Ovary (tissue), 3 donors: Measurements from ENCODE around the gene LARGE2.

Source experiments
- EP300 ChIP-seq: sonication (generic); formaldehyde crosslinking; IDR thresholded peaks from one replicate; pipeline ENCODE4 v1.6.1; 2017; ENCODE audit warnings: antibody characterized with exemption
- POLR2A ChIP-seq: fragments of 450-650 bp; IDR thresholded peaks from one replicate; pipeline ENCODE4 v1.6.1; 2017; ENCODE audit warnings: antibody characterized with exemption, mild to moderate bottlenecking, moderate library complexity
- TF ChIP-seq, protein P1 (sequence below), 3 donors: fragments of 450-650 bp in 2 of 3; fragments of 200-600 bp in 1 of 3; IDR thresholded peaks; one replicate each; pipeline versions ENCODE4 v1.5.1 to v1.8.0; 2016 to 2022; ENCODE audit warnings: antibody characterized with exemption in 3 of 3, mild to moderate bottlenecking in 1 of 3
- donor health status: DM: no; HTN: no; CAD: no.

DNA sequence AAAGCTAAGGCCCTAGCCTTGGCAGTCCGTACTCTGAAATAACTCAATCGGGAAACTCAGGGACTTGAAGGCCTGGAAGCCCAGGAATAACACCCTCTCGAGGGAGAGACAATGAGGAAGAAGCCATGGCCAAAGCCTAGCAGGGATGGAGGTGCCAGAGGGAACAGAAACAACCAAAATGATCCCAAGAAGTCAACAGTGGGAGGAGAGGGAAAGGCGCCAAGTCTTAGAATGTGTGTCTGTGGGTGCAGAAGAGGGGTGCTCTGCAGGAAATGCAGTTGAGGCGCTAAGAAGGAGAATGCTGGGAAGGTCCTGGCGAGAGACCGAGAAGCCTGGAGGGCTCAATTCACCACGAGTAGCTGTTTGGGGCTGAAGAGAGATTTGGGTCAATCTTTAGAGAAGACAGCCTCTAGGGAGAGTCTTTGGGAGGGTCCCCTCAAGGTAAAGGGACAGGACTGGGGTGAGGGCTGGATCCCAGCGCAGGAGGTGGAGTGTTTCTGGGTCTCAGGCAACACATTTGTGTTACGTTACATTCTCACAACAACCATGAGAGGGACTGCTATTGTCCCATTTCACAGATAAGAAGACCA is 37.8 kb upstream of the LARGE2 start:
- TF ChIP-seq, protein P1, sequence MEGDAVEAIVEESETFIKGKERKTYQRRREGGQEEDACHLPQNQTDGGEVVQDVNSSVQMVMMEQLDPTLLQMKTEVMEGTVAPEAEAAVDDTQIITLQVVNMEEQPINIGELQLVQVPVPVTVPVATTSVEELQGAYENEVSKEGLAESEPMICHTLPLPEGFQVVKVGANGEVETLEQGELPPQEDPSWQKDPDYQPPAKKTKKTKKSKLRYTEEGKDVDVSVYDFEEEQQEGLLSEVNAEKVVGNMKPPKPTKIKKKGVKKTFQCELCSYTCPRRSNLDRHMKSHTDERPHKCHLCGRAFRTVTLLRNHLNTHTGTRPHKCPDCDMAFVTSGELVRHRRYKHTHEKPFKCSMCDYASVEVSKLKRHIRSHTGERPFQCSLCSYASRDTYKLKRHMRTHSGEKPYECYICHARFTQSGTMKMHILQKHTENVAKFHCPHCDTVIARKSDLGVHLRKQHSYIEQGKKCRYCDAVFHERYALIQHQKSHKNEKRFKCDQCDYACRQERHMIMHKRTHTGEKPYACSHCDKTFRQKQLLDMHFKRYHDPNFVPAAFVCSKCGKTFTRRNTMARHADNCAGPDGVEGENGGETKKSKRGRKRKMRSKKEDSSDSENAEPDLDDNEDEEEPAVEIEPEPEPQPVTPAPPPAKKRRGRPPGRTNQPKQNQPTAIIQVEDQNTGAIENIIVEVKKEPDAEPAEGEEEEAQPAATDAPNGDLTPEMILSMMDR (IDR thresholded peaks at IDR 0.05): no peak
- TF ChIP-seq POLR2A (no peak), EP300 (no peak)
